Kidney glomerular epithelial cell (primary cell): Measurements from ENCODE around the gene RPL14.
"Not testable (repeated sequence)": the region's sequence is repeated elsewhere in the genome, so short reads cannot be mapped to it uniquely, and the experiment has no call there.

ENCODE experiments used
- DNase-seq: peaks from one replicate; lab custom pipeline; 2025; lab: John Stamatoyannopoulos, UW

RPL14 gene

GRCh38 chr3:40456940-40457823 is at the start of gene RPL14:
RPL14 (plus strand) TSS chr3:40457339; CDS start chr3:40457472, 133 bp downstream.
- DNase-seq, result peak; percentile 93

- DNase-seq, result no peak
Measured at GRCh38 chr3:40407611-40408010, 49.5 kb upstream of the RPL14 start.

- DNase-seq, result no peak
Measured at GRCh38 chr3:40414270-40414669, 42.9 kb upstream of the RPL14 start.

GRCh38 chr3:40417845-40418543 is 39.1 kb upstream of the RPL14 start:
- no peak for DNase-seq

- no peak for DNase-seq
Measured at GRCh38 chr3:40422861-40423260, 34.3 kb upstream of the RPL14 start.

- DNase-seq, result no peak
Measured at GRCh38 chr3:40427045-40427669, 30.0 kb upstream of the RPL14 start.

- no peak for DNase-seq
Measured at GRCh38 chr3:40432793-40433192, 24.3 kb upstream of the RPL14 start.

GRCh38 chr3:40437889-40438288 is 19.2 kb upstream of the RPL14 start:
- DNase-seq, result no peak

GRCh38 chr3:40445062-40445461 is 12.1 kb upstream of the RPL14 start:
- DNase-seq, result no peak

GRCh38 chr3:40445880-40446279 is 11.3 kb upstream of the RPL14 start:
- DNase-seq, result no peak

GRCh38 chr3:40450438-40450837 is 6.7 kb upstream of the RPL14 start:
- DNase-seq, result no peak

GRCh38 chr3:40451551-40451950 is 5.6 kb upstream of the RPL14 start:
- DNase-seq, result no peak

- DNase-seq, result no peak
Measured at GRCh38 chr3:40452057-40452456, 5.1 kb upstream of the RPL14 start.

- no peak for DNase-seq
Measured at GRCh38 chr3:40452562-40452875, 4.6 kb upstream of the RPL14 start.

- DNase-seq, result peak; percentile 96
Measured at GRCh38 chr3:40452876-40453730, 4.0 kb upstream of the RPL14 start.

GRCh38 chr3:40453933-40454332 is 3.2 kb upstream of the RPL14 start:
- no peak for DNase-seq

GRCh38 chr3:40455328-40455727 is 1.8 kb upstream of the RPL14 start:
- DNase-seq, result no peak

GRCh38 chr3:40456279-40456939 is 730 bp upstream of the RPL14 start:
- DNase-seq, result no peak

- DNase-seq, result no peak
Measured at GRCh38 chr3:40458473-40458872, 1.3 kb downstream of the RPL14 start.

GRCh38 chr3:40460481-40460880 is 3.3 kb downstream of the RPL14 start:
- not testable (repeated sequence) for DNase-seq

GRCh38 chr3:40461161-40461560 is 4.0 kb downstream of the RPL14 start:
- no peak for DNase-seq
